ELF-1 (cell line): Measurements from ENCODE around the gene JADE2.

Experiments
- DNase-seq: peaks from one replicate; pipeline ENCODE4 v3.0.0-alpha.2; 2016; ENCODE audit warnings: low read depth, low spot score

Gene JADE2

GRCh38 chr5:134529460-134529859 is 4.0 kb downstream of the JADE2 start:
- no peak for DNase-seq

DNA sequence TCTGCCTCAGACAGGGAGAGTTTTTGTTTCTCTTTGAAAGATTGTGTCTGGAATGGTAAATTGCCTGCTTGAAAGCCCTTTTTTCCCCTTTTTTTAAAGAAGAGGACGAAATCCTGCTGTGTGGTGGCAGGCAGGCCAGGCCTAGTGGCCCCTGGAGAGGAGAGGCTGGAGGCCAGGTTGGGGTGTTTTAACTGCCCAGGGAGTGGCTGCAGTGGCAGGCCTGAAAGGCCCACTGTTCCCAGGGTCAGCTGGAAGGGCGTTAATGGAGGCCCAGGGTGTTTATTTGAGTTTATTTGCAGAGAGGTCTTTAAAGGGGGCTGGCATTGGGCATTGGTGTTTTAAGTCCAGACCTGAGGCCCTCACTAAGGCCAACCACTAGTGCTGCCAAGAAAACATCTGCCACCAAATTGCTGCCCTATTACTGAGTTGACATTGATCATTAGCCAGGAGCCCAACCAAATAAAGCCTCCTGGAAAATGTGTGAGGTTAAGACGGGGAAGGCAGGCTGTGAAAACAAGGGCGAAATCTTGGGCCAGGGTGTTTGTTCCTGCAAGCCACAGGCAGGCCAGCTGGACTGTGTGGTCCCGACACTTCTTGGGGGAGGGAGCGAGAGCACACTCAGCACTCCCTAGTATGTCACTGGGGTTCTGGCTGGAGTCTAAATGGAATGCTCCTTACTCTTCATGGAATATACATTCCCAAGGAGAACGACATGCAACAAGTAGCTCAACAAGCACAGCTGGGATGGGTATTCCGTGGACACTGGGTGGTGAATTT is 5.0 kb downstream of the JADE2 start:
- no peak for DNase-seq

- no peak for DNase-seq
These were observed 7.8 kb downstream of the JADE2 start for GRCh38 chr5:134533115-134533815.

DNA sequence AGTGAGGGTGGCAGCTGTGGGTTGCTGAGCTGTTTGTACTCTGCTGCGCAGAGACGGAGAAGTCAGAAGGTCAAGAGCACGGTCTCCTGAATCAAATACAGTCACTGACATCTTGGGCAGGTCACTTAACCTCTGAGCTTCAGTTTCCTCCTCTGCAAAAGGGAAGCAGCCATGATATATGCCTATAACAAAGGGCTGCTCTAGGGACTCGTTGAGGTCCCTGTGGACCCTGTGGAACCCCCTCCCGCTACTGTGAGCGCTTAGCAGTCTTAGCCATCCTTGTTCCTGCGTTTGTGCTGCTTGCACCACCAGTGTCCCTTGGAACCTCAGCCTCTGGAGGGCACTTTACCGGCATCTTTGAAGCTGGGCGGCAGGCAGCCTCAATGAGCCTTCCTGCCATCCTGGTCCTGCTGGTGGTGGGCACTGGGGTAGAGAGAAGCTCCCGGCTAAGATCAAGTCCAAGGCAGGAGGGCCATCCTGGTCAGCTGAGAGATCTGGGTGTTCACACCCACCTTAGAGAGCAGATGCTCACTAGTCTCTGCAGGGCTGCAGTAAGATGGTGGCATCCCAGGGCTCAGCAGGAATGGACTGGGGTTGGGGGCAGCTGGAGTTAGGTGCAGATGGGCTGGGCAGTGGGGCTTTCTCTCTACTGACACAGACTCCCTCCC is 8.7 kb downstream of the JADE2 start:
- no peak for DNase-seq

GRCh38 chr5:134534726-134535110 is 9.2 kb downstream of the JADE2 start:
- no peak for DNase-seq

GRCh38 chr5:134536876-134537275 is 11.4 kb downstream of the JADE2 start:
- no peak for DNase-seq

DNA sequence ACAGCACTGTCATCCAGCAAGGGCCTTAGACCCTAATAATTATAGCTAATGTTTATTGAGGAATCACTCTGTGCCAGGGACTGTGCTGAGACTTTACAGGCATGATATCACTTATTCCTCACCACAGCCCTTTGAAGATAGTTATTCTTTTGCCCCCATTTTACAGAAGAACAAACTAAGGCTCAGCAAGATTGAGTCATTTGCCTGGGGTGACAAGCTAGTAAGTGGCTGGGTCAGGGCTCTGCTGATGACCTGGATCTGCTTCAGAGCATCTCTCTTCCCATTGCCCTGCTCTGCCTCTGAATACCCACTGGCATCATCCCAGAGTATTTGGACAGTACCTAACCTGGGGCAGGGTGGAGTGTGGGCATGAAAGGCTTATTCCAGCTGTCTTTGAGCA is 11.8 kb downstream of the JADE2 start:
- DNase-seq = no peak

- DNase-seq = no peak
These were observed 12.8 kb downstream of the JADE2 start for GRCh38 chr5:134538296-134538695.

- DNase-seq = peak; percentile 96
These were observed 14.3 kb downstream of the JADE2 start for GRCh38 chr5:134539732-134540131.

DNA sequence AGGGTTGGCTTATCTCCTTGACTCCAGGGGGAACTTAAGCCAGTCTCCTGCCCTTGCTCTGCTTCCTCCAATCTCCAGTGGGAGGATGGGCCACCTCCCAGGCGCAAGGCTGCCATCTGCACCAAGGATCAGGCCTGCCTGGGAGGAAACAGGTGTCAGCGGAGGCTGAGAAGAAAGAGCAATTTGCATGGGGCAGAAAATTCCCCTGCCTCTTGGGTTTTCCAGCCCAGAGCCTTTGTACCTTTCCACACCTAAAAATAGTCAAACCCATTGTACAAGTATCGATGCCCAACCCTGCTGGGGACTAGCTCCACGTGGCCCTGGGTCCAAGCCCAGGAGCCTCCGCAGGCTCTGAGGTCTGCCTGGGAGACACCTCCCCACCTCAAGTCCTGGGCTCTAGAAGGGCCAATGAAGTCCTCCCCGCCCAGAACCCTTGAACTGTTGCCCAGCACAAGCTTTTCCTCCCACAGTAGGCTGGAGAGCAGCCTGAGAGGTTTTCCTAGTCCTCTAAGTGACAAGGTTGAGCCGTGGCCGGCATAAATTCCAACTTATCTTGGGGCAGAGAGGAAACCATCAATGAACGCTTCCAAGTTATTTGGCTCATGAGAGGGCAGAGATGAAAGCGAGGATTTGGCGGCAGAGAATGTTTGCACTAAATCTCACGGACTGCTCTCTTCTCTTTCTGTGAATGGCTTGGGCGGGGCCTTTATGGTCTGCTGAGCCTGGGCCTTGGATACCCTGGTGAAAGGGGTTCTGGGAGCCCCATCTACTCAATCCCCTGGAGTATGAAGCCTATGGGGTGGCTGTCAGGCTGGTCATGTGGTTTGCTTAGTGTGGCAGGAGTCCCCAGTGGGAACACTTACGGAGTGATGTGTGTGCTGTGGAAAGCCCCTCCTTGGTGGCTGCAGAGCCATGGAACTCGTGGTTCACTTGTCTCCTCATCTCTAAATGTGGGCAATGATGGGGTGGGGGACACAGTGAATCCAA is 15.6 kb downstream of the JADE2 start:
- no peak for DNase-seq

GRCh38 chr5:134541736-134542376 is 16.4 kb downstream of the JADE2 start:
- DNase-seq = peak; percentile 83

GRCh38 chr5:134543820-134544614 is 18.5 kb downstream of the JADE2 start:
- DNase-seq = no peak

- DNase-seq = no peak
These were observed 19.8 kb downstream of the JADE2 start for GRCh38 chr5:134545070-134545868.

DNA sequence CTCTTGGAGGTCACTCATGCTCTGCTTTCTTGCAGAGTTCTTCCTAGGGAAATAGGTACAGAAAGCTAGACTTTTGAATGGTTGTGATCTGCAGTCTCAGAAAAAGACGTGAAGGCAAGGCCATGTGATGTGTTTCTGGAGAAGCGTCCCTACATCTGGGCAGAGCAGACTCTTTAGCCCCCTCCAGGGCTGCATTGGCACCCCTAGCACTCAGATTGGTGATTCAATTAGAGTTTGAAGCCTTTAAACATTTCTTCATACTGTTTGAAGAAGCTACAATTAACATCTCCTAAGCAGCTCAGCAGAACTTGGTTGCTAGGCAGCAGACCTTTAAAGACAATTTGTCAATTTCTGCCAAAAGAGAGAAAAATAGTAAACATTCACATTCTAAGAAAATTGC is 21.6 kb downstream of the JADE2 start:
- DNase-seq = no peak

- no peak for DNase-seq
These were observed 22.1 kb downstream of the JADE2 start for GRCh38 chr5:134547579-134547978.

GRCh38 chr5:134547999-134548658 is 22.7 kb downstream of the JADE2 start:
- DNase-seq = no peak

DNA sequence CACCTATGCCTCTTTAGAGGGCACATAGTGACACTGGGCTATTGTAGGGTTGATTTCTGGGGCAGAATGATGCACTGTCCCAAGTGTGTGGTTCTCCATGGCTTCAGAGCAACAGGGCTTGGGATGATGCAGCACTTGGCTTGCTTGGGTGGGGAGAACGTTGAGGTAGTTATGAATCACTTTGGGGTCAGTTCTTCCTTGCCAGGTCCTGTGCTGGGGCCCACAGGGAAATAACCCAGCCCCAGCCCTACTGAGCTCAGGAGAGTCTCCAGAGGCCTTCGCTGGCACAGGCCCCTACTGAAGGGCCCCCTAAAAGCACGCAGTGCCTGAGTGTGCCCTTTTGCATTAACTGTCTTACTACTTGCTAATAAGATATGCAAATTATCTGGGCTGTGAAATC is 24.2 kb downstream of the JADE2 start:
- no peak for DNase-seq

- DNase-seq = no peak
These were observed 25.1 kb downstream of the JADE2 start for GRCh38 chr5:134550271-134551214.
